Glomerular visceral epithelial cell (primary cell): ENCODE data around the gene TCEAL5.
"Not testable (repeated sequence)": the region's sequence is repeated elsewhere in the genome, so short reads cannot be mapped to it uniquely, and the experiment has no call there.

ENCODE experiments used
- DNase-seq: peaks from one replicate; pipeline ENCODE4 v3.0.0-alpha.2; 2016; ENCODE audit errors: extremely low spot score

Gene TCEAL5, protein sequence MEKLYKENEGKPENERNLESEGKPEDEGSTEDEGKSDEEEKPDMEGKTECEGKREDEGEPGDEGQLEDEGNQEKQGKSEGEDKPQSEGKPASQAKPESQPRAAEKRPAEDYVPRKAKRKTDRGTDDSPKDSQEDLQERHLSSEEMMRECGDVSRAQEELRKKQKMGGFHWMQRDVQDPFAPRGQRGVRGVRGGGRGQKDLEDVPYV

DNA sequence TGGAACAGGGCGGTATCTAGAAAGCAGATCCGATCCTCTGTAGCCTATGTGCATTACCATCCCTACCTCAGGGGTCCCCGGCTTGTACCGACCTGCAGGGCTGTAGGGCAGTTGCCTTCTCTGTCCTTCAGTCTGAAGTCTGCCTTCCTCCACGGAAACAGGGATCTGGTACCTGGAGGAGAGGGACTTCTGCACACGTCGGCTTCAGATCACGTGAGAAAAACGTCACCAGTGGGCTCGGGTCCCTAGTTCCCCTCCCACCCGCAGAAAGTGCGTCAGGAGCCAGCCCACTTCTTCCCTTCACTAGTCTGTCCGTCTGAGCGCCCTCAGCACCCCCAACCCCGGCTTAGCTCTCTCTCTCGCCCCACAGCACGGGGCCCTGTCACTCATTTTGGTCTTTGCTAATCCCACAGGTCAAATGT, at the start of gene TCEAL5:
Gene TCEAL5, minus strand, starts transcription at position 170 of the 422 bp plus-strand sequence. CDS start 2,187 bp downstream, outside the sequence.
- no peak for DNase-seq

DNA sequence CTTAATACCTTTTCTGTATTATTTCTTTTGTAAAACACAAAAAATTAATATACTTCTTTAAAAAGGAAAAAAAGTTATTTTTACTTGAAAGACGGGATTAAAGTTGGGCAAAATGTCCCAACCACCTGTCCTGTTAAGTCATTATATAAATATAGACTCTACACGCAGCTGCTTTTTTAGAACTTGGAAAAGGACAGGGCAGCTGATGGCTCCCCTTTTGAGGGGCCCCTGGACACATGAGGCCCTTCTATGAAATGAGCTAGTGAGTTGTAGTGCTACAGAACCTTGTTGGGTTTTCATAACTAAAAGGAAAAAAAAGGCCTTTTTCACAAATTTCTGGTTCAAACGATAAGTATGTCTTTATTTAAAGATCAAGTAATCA, 34.8 kb upstream of the TCEAL5 start:
- no peak for DNase-seq

DNA sequence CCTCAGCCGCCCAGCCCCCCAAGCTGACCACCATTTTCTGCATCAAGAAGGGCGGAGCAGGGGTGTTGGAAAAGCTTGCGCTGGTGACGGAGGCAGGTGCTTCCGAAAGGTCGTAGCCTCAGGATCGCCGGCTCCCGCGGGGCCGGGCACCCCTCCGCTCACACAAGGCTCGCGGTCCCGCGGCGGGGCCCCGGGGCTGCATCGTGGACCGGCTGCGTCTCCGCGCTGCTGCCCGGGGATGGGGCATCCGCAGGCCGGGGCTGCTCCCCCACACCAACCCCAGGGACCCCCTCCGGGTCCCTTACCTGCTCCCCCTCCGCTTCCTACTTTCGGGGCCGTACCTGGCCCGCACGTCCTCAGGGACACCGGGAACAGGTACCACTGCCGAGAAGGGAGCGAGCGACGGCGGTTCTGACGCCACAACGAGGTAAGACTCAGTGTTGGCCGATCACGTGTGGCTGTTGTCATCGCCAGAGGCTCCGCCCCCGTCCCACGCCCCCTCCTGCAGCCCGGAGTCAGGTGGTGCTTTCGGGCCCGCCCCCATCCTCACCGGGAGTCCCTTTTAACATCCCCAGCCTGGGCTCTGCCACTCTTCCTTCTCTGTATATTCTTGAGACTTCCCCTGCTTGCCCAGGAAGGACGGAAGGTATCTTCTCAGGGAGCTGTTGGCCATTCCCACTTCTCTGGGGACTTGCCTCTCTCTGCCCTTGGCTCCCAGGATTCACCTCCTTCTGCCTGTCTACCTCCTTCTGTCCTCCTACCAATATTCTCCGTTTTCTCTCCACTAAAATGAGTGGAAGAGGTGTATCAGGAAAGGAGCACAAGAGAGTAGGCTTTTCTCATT, 34.2 kb upstream of the TCEAL5 start, which contains the start of gene BEX2:
Gene BEX2, minus strand, starts transcription at position 436 of the 844 bp plus-strand sequence. CDS start 1,014 bp downstream, outside the sequence.
- peak; percentile 62 for DNase-seq

DNA sequence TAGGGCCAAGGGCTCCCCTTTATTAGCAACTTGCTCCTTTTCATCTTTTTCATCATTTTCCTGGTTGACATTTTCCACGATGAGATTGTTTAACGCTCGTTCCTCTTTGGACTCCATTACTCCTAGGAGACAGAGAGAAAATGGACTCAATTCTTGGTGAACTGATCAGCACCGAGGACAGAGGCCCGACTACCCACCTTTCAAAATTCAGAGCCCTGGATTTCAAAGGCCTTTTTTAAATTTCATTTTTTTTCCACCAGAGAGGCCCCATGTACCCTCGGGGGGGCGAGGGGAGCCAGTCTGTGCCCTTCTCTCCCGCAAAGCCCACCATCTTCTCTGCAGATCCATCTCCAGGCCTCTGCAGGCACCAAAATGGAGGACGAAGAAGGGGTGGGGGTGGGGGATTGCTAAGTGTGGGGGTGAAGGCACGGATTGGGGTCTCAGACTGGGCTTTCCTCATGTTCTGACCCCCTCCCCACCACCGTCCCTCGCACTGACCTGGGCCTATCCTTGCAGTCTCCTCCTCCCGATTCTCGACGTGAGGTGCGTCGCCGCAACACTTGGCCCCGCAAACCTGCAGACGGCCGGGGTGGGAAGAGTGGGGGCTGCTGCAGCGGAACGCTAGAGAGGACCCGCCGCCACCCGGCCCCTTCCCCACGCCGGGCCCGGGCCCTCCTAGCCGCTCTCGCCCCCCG, 33.5 kb upstream of the TCEAL5 start:
- no peak for DNase-seq

GRCh38 chrX:103305666-103306065, 29.1 kb upstream of the TCEAL5 start:
- not testable (repeated sequence) for DNase-seq

DNA sequence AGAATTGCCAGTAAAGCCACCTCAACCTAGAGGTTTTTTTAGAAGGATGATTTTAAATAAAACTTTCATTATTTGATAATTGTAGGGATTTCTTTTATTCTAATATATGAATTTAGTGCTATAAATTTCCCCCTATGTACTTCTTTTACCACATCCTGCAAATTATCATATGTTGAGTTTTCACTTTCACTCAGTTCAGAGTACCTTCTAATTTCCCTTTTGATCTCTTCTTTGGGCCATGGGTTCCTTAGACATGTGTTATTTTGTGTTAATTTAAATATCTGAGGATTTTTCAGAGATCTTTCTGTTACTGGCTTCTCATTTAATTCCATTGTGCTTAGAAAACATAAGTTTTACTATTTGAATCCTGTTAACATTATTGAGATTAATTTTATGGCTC, 28.2 kb upstream of the TCEAL5 start:
- no peak for DNase-seq

DNA sequence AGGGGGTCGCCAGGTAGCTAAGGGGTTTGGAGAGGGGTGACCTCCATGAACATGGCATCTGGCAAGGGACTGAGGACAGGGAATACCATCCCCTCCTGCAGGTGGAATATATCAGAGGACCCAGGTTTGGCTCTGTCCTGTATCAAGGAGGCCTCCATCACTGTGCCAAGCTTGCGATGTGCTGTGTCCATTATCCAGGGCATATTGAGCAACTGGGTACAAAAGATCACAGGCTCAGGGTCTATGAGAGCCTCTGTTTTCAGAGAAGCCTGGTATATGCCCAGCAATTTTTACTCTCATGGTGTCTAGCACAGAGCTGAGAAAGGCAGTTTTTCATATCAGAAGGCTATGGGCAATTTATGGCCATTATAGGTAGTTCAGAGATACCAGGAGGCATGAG, 16.6 kb upstream of the TCEAL5 start:
- DNase-seq: no peak

DNA sequence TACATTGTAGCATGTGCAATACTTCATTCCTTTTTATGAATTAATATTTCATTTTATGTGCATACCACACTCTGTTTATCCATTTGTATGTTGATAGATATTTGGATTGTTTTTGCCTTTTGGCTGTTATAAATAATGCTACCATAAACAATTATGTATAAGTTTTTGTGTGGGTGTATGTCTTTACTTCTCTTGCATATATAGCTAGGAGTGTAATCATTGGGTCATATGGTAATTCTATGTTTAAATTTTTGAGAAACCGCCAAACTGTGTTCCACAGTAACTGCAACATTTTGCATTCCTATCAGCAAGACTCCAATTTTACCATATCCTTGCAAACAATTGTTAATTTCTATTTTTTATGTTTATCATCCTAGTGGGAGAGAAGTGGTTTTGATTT, 3.1 kb upstream of the TCEAL5 start:
- no peak for DNase-seq

- DNase-seq: no peak
Measured at GRCh38 chrX:103275947-103276567, 493 bp downstream of the TCEAL5 start.

DNA sequence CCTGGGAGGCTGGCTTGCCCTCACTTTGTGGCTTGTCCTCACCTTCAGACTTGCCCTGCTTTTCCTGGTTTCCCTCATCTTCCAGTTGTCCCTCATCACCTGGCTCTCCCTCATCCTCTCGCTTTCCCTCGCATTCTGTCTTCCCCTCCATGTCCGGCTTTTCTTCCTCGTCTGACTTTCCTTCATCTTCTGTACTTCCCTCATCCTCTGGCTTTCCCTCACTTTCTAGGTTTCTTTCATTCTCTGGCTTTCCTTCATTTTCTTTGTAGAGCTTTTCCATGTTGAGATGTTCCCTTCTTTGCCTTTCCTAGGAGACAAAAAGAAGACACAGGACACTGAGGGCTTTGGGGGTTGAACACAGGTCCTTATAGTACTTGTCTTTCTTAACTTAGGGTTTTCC, 2.3 kb downstream of the TCEAL5 start:
- no peak for DNase-seq

- DNase-seq: no peak
Measured at GRCh38 chrX:103258275-103258674, 18.3 kb downstream of the TCEAL5 start.

- no peak for DNase-seq
Measured at GRCh38 chrX:103256651-103257050, 19.9 kb downstream of the TCEAL5 start.

- peak; percentile 63 for DNase-seq
Measured at GRCh38 chrX:103254921-103255493, 21.5 kb downstream of the TCEAL5 start, which contains the start of gene TCEAL8. TCEAL8 (minus strand) TSS chrX:103255155; CDS start chrX:103253979, 1,176 bp downstream.

- DNase-seq: peak; percentile 48
Measured at GRCh38 chrX:103254171-103254824, 22.3 kb downstream of the TCEAL5 start.

DNA sequence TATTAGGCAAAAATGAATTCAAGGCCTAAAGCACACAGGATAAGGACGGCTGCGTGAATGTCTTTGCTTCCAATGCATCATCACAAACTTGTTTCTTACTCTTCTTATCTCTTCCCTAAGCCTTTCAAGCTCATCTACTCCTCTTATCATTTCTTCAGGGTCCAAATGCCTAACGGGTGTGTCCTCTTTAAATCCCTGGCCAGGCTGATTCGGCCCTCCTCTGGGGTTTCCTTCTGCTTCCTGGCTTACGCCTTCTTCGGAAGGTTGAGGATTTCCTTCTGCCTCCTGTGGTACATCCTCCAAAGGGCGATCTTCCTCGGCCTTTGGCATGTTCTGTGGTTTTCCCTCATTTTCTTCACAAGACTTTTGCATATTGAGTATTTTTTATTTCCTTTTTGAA, 22.9 kb downstream of the TCEAL5 start:
- DNase-seq: peak; percentile 2

GRCh38 chrX:103250977-103251376, 25.6 kb downstream of the TCEAL5 start:
- DNase-seq: no peak

DNA sequence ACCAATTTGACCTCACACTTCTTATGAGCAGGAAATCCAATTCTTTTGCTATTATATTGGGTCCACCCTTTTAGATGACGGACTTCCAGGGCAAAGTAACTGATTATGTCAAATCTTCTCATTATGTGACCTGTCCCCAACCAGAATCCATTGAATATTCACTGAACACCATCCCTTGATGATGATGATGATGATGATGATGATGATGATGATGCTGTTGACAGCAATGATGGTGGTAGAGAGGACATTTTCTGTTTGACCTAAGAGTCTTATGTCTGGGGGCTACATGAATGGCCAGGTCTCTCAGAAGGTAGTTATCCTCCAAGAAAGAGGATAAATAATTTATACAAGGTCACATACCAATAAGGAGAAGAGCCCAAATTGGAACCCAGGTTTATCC, 26.7 kb downstream of the TCEAL5 start:
- DNase-seq: no peak

- peak; percentile 4 for DNase-seq
Measured at GRCh38 chrX:103248553-103248952, 28.0 kb downstream of the TCEAL5 start.

DNA sequence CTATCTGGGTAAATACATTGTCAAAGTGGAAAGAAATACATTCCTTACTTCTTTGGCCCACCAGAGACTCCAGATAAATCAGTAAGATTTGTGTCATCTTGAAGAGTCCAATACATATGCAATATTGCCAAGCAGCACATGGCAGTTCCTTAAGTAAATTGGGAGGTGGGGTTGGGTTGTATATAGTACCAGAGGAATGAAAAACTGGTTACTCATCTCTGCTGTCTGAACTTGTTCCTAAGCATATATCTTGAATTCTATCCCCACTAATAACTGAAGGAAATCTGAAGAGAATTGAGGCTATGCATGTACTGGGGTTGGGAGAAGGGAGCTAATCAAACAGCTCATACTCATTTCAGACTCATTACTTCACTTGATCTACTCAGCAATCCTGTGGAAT, 36.4 kb downstream of the TCEAL5 start:
- no peak for DNase-seq

- DNase-seq: no peak
Measured at GRCh38 chrX:103236296-103236695, 40.3 kb downstream of the TCEAL5 start.

GRCh38 chrX:103235608-103236007, 40.9 kb downstream of the TCEAL5 start:
- DNase-seq: not testable (repeated sequence)
